ENCODE measurements around the gene ICA1L. TPM values are rescaled to one million over a fixed set of nuclear protein-coding genes. Genes with fewer than 3 reads are reported as not detected.
"Not testable (repeated sequence)": the region's sequence is repeated elsewhere in the genome, so short reads cannot be mapped to it uniquely, and the experiment has no call there.

The ICA1L gene
- polyA plus RNA-seq, 12 donors = 8.6 to 21.9 (median 13.1) TPM; not detected in 1

DNA sequence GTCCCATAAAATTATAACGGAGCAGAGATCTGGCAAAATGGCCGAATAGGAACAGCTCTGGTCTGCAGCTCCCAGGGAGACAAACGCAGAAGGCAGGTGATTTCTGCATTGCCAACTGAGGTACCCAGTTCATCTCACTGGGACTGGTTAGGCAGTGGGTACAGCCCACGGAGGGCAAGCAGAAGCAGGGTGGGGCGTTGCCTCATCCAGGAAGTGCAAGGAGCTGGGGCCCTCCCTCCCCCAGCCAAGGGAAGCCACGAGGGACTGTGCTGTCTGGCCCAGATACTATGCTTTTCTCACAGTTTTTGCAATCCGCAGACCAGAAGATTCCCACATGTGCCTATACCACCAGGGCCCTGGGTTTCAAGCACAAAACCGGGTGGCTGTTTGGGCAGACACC lies 22.8 kb downstream of the ICA1L start:
- DNase-seq = no peak

DNA sequence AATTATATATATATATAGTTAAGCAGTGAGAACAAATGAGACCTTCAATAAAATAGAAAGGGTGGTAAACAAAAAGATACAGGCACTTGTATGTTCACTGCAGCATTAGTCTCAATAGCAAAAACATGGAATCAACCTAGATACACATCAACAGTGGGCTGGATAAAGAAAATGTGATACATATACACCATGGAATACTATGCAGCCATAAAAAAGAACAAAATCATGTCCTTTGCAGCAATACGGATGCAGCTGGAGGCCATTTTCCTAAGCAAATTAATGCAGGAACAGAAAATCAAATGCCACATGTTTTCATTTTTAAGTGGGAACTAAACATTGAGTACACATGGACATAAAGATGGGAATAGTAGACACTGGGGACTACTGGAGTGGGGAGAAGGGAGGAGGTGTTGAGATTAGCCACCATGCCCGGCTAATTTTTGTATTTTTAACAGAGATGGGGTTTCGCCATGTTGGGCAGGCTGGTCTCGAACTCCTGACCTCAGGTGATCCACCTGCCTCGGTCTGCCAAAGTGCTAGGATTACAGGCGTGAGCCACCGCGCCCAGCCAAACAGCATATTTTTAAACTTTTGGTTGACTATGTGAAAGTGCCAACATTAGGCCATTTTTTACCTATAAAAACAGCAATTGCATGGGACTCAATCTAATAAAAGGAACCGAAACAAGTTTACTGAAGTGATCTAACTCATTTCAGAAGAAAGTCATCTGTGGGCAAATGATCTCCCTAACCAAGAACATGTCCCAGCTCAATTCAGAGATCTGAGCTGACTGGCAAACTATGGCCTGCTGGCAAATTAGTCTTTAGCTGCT lies 23.7 kb downstream of the ICA1L start:
- DNase-seq = no peak

DNA sequence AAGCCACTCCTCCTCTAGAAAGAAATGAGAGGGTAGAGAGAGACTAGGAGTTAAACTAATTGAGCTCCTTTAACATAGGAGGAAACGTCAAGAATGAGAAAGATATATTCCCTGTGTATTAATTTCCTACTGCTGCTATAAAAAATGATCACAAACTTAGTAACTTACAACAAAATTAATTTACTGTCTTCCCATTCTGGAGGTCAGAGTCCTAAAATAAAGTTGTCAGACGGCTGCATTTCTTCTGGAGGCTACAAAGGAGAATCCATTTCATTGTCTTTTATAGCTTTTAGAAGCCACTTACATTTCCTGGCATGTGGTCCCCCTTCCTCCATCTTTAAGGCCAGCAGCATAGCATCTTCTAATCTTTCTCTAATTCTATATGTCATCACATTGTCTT lies 26.9 kb downstream of the ICA1L start:
- DNase-seq = no peak

GRCh38 chr2:202842690-202843089 lies 28.9 kb downstream of the ICA1L start:
- DNase-seq = no peak

DNA sequence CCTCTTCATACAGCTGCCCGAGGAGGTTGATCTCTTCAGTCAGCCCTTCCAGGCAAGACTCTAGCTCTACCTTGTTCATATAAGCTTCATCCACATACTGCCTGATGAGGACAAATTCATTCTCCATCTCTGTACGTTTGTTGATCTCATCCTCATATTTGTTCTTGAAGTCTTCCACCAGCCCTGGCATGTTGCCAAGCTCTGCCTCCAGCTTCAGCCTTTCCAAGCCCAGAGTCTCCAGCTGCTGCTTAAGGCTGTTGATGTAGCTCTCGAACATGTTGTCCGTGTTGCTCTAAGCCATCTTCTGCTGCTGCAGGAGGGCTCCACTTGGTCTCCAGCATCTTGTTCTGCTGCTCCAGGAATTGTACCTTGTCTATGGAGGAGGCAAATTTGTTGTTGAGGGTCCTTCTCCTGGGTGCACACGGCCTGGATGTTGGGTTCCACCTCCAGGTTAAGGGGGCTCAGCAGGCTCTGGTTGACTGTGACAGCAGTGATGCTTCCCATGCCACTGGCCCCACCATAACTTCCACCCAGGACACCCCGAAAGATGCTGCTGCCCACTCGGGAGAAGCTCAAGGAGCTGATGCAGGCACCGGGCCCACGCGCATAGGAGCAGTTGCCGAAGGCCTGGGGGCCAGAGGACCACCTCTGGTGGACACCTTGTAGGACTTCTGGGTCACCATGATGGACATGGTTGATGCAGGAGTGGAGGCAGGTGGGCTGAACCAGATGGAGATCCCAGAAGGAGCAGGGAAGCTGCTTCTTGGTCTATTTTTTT lies 30.3 kb downstream of the ICA1L start:
- DNase-seq = no peak

- DNase-seq = no peak
Observed at GRCh38 chr2:202831242-202832220, 40.0 kb downstream of the ICA1L start.

DNA sequence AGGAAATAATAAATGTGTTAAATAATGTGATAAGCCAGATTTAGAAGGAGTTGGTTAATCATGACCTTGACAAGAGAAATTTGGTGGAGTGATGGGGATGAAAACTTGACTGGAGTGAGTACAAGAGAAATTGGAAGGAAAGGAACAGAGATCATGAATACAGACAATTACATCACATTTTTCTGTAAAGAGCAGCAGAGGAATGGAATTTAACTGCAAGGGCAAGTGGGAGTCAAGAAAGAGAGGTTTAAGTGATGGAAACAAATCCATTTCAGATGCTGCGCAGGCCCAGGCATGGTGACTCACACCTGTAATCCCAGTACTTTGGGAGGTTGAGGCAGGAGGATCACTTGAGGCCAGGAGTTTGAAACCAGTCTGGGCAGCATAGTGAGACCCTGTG lies 46.7 kb downstream of the ICA1L start:
- DNase-seq = no peak

- DNase-seq = no peak
Observed at GRCh38 chr2:202822411-202822810, 49.2 kb downstream of the ICA1L start.

- no peak for DNase-seq
Observed at GRCh38 chr2:202821206-202822160, 50.1 kb downstream of the ICA1L start.

DNA sequence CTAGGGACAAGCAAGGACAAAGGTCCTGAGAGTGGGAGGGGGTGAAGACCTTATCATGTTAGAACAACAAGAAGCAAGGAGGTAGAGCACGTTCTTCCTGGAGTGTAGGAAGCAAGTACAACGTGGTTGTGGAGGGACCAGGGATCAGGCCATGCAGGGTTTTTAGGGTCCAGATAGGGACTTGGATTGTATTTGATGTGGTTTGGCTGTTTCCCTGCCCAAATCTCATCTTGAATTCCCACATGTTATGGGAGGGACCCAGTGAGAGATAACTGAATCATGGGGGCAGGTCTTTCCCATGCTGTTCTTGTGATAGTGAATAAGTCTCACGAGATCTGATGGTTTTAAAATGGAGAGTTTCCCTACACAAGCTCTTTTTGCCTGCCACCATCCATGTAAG lies 53.2 kb downstream of the ICA1L start:
- no peak for DNase-seq

DNA sequence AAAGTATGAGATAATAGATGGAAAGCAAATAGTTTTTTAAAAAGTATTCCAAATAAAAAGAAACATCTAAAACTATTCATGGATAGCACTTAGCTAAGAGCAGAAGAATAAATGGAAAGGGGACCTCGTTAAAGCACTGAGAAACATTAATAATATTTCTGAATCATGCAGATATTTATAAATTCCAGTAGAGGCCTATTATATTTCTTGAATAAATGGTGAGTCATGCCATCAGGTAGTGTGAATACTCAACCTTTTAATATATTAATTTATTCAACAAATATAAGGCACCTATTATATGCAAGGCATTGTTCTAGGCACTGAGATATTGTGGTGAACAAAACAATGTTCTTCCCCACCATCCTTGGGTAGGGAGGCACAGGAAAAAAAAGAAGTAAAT lies 53.8 kb downstream of the ICA1L start:
- no peak for DNase-seq

GRCh38 chr2:202815548-202816360 lies 55.8 kb downstream of the ICA1L start:
- no peak for DNase-seq

DNA sequence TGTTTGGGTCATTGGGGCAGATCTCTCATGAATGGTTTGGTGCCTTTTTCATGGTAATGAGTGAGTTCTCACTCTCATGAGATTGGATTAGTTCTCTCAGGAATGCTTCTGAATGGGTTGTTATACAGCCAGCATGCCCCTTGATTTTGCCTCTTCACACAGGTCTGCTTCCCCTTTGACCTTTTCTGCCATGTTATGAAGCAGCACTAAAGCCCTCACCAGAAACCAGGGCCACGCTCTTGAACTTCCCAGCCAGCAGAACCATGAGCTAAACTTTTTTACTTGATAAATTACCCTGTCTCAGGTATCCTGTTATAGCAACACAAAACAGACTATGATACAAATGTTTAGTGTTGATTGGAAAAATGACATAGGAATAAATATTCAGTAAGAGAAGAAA lies 57.3 kb downstream of the ICA1L start:
- DNase-seq = no peak

DNA sequence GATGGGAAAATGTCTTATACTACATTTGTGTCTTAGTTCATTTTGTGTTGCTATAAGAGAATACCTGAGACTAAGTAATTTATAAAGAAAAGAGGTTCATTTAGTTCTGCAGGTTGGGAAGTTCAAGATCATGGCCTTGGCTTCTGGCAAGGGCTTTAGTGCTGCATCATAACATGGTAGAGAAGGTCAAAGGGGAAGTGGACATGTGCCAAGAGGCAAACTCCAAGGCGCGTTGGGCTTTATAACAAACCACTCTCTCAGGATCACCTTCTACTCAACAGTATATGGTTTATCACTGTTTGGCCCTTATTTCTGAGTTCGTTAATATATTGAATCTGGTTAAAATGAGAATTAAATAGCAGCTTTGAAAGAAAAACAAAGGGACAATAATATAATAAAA lies 58.2 kb downstream of the ICA1L start:
- DNase-seq = no peak

DNA sequence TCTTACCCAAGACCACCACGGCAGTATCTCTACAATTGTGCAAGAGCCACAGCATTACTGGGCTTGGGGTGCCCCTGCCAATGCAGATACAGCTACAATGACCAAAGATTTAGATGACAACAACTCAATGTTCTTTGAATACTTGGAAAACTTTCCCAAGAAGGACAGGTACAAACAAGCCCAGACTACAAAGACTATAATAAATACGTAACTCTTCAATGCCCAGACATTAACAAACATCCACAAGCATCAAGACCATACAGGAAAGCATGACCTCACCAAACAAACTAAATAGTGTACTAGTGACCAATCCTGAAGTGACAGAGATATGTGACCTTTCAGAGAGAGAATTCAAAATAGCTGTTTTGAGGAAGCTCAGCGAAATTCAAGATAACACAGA lies 62.8 kb downstream of the ICA1L start:
- DNase-seq = no peak

DNA sequence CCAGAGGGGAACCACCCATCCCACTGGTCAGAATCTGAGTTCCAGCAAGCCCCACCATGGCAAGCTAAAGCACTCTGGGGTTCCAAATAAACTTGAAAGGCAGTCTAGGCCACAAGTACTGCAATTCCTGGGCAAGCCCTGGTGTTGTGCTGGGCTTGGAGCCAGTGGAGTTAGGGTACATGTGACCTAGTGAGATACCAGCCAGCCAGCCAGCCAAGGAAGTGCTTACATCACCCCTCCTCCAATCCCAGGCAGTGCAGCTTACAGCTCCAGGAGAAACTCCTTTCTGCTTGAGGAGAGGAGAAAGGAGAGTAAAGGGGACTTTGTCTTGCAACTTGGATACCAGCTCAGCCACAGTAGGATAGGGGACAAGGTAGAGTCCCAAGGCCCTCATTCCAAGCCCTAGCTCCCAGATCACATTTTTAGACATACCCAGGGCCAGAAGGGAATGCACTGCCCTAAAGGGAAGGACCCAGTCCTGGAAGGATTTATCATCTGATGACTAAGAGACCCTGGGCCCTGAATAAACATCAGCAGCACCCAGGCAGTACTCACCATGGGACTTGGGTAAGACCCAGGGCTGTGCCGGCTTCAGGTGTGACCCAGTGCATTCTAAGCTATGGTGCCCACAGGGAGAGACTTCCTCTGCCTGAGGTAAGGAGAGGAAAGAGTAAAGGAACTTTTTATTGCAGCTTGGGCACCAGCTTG lies 64.0 kb downstream of the ICA1L start:
- not testable (repeated sequence) for DNase-seq

DNA sequence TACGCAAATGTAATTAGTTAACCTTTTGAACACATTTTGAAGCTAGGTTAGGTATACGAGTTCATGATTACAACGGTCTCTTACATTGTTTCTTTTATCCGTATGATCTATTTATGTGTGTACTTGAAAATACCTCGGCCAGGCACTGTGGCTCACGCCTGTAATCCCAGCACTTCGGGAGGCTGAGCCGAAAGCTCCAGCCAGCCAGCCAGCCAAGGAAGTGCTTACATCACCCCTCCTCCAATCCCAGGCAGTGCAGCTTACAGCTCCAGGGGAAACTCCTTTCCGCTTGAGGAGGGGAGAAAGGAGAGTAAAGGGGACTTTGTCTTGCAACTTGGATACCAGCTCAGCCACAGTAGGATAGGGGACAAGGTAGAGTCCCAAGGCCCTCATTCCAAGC lies 65.7 kb downstream of the ICA1L start:
- not testable (repeated sequence) for DNase-seq

- DNase-seq = no peak
Observed at GRCh38 chr2:202797944-202798343, 73.6 kb downstream of the ICA1L start.

DNA sequence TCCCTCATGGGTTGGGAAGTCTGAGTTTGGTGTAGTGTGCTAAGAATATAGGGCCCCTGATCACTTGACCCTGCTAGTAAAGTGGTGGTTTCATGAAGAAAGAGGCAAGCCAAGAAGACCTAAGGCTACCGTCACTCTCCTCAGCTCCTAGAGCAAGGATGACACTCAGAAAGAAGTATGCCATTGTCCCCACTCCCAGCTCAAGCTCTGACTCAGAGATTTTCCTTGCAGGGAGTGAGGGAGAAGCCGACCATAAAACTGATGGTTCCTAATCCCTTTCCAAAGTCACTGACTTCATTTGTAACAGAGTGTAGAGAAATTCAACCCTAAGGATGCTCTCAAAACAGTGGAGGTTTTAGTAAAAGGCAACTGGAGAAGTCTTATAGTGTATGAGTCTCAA lies 80.9 kb downstream of the ICA1L start:
- no peak for DNase-seq
